GM20431 (cell line): Measurements from ENCODE around the gene PPM1G.
"Not testable (repeated sequence)": the region's sequence is repeated elsewhere in the genome, so short reads cannot be mapped to it uniquely, and the experiment has no call there.

ENCODE experiments used
- in situ Hi-C: fragments of 300-500 bp; cut with MseI, MboI; formaldehyde crosslinking; loops from one replicate; pipeline ENCODE4 v1.15.0; 2020; ENCODE audit warnings: low sequenced_read_pairs; ENCODE audit not compliant: unreplicated experiment

Gene PPM1G

DNA sequence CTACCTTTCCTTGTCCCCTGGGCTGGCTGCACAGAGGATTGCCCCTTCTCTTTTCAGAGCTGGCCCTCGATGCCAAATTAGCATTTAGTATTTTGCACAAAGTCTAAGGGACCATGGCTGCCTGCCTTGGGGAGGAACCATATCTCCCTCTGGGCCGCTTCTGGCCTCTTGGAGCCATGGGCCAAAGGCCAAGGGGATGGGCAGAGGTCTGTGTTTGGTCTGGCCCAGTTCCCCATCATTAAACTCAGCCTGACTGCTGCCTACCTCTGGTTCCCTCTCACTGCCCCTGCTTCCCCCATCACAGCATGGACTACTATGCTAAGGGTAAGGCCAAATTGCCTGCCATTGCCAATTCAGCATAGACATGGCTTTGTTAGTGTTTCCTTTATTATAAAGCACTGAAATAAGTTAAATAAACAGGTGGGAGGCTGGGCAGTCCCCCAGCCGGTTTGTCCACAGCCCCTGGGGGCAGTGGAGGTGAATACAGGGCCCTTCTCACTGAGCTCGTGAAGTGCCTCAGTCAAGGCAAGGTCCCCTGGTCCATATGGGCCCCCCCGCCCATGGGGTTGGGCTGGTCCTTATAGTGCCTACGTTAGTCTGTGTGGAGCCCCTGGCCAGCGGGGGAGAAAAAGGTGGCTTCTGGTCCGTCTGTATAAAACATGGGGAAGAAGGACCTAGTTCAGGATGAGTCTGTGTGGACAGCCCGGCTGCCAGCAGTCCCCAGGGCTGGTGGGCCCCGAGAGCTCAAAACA is 32.3 kb downstream of the PPM1G start:
- in situ Hi-C loops, result no loop called here

- in situ Hi-C loops, result no loop called here
Observed at GRCh38 chr2:27376151-27376865, 33.1 kb downstream of the PPM1G start.

- in situ Hi-C loops, result no loop called here
Observed at GRCh38 chr2:27375513-27376099, 33.8 kb downstream of the PPM1G start.

DNA sequence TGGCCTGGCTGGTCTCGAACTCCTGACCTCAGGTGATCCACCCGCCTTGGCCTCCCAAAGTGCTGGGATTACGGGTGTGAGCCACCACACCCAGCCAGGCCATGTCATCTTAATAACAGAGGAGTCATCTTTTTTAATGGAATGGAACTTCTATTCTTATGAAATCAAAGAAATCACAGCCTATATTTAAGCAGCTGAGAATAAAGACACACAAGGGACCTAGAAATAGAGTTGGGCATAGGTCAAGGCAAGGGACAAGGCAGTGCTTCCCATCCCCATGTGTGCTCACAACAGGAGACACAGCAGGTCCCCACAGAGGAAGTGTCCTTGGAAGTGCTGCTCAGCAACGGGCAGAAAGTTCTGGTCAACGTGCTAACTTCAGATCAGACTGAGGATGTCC is 35.8 kb downstream of the PPM1G start:
- in situ Hi-C loops, result no loop called here

DNA sequence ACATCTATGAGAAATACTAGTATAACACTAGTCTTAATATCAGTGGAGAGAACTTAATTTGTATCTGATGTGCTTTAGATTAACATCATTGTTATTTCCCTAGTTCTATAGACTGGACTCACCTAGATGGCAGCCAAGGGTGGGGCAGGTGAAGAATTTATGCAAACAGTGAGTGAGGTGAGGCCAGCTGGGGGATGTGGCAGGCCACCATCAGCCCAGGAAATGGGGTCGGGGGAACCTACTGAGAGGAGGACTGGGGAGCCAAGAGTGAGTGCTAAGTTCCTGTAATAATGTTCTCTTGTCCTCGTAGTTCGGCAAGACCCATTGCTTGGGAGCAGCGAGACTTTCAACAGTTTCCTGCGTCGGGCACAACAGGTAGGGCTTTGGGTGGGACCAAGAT is 36.5 kb downstream of the PPM1G start:
- in situ Hi-C loops, result no loop called here

DNA sequence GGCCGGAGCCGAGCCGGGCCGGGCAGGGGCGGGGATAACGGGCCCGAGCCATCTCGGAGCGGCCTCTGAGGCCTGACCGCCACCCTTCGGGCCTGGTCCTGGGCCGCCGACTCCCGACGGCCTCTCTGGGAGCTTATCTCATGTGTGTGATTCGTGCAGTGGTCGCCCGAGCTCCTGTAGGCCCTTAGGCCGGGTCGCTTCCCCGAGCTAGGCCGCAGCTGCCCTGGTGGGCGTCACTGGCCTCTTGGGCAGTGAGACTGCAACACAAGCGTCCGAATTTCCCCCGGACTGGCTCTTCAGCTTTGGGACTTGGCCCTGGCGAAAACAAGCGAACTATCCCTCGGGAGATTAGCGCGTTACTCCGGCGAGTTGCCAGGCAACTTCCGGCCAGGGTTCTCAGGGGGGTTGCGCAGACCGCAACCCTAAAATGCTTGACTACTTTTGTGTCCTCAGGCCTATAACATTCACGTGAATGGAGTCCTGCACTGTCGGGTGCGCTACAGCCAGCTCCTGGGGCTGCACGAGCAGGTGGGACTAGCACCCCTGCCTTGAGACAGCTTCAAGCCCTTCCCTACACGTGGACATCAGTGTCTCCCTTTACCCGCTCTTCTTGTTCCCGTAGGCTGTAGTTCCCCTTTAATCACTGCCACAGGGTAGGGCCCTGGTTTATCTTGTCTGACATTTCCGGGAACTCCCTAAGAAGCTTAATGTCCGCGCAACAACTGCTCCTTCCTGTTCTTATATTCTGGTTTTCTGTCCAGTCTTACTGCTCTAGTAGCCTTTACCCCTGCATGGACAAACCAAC is 38.4 kb downstream of the PPM1G start:
- in situ Hi-C loops, result no loop called here

- in situ Hi-C loops, result no loop called here
Observed at GRCh38 chr2:27370026-27370815, 39.2 kb downstream of the PPM1G start, which contains the start of the genes EIF2B4 and SNX17. Gene EIF2B4, minus strand, starts transcription at chr2:27370338. Its CDS starts 24 bp downstream, at chr2:27370314. Gene SNX17, plus strand, starts transcription at chr2:27370616. Its CDS starts 128 bp downstream, at chr2:27370744.

DNA sequence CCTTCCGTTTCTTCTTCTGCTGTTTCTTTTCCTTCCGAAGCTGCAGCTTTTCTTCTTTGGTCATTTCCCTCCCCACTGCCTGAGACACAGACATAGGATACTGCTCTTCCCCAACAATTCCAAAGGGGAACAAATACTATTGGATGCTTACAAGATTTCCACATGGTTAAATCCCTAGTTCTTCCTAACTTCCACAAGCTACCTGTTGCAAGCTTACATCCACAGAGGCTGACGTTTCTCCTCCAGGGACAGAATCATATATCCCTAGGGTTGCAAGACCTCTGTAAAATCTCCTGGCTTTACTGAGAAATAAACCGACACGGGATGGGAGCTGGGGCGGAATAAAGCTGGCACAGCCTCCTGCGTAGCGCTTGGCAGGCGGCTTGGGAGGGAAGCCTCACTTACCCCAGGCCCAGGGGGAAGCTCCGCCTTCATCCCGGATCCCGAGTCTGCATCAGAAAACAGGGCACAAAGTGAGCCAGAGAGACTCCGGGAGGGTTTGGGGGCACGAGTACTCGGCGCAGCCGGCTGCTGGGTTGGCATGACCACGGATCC is 39.8 kb downstream of the PPM1G start:
- in situ Hi-C loops, result no loop called here

- in situ Hi-C loops, result no loop called here
Observed at GRCh38 chr2:27363933-27364332, 45.5 kb downstream of the PPM1G start.

DNA sequence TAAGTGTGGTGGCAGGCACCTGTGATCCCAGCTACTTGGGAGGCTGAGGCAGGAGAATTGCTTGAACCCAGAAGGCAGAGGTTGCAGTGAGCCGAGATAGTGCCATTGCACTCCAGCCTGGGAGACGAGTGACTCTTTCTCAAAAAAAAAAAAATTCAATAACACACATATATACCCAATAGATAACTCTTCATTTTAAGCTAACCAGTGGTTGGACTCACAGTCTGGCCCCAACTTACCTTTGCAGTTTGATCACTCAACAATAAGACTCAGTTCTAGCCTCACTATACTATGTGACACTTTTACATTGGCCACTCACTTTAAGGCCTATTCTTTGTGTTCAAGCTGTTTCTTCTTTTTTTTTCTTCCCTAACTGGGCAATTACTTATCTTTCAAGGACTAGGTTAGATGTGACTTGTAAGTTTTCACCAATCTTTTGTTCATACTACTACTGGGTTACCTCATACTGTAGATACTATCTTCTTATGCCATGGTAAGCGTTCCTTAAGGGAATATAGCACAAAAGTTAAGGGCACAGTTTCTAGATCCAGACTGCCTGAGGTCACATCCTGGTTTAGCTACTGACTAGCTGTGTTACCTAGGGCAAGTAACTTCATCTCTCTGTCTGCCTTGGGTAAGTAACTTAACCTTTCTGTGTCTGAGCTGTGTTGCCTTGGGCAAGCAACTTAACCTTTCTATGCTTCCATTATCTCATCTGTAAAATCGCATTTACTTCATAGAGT is 46.5 kb downstream of the PPM1G start:
- in situ Hi-C loops, result no loop called here

- in situ Hi-C loops, result no loop called here
Observed at GRCh38 chr2:27356382-27357181, 52.8 kb downstream of the PPM1G start, which contains the start of gene GTF3C2. Gene GTF3C2, minus strand, starts transcription at chr2:27356764. Its CDS starts 13,210 bp downstream, at chr2:27343554.

DNA sequence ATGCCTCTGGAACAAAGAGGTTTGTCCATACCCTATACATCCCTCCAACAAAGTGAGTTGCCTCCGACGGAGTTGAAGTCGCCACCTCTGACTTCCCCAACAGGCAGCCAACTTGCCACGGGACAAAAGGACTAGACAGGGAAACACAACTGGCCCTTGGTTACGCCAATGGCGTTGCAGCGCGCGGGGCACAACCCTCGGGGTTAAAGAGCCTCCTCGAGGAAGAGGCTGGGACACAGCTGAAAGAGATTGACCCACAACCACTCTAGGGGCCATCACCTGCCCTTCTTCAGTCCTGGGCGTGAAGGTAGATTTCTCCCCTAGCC is 53.4 kb downstream of the PPM1G start:
- in situ Hi-C loops, result no loop called here

- in situ Hi-C loops, result no loop called here
Observed at GRCh38 chr2:27354597-27354927, 54.8 kb downstream of the PPM1G start.

GRCh38 chr2:27353762-27354596 is 55.4 kb downstream of the PPM1G start:
- in situ Hi-C loops, result no loop called here

GRCh38 chr2:27353386-27353761 is 56.0 kb downstream of the PPM1G start:
- in situ Hi-C loops, result not testable (repeated sequence)

DNA sequence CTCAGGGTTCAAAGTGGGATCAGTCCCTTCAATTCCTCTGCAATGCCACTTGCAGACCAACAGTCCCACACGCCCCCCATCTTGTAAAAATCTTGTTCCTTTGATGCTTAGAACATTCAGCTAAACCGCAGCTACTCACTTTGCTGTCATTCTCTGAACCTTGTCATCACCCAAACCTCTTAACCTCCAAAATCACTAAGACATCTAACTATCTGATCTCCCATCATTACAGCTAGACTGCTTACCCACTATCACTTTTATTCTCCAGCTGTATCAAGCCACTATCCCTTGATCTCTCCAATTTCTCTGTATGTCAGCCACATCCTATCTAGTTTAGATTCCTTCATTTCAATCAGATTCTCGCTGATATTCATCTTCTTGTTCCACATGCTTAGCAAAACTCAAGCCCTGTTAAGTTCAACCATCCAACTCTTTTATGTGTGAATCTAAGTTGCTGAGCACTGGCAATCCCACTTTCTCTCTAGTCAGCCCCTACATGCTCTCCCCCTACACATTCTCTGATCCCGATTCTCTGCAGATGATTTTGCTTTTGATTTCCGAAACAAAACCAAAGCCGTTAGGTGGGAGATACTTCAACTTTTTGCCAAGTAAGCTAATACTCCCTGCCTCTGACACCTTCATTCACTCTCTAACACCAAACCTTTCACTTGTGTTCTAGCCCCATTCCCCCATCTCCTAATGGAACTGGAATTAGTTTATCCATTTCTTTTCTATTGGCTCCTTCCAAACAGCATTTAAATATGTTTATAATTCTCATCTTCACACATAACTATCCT is 57.4 kb downstream of the PPM1G start:
- in situ Hi-C loops, result no loop called here
